Measurements from ENCODE around the gene POP7.

Gene POP7

GRCh38 chr7:100679129-100679926 is 26.6 kb upstream of the POP7 start:
- no peak for DNase-seq

GRCh38 chr7:100679927-100680575 is 25.9 kb upstream of the POP7 start:
- DNase-seq: no peak

- peak; percentile 58 for DNase-seq
Observed at GRCh38 chr7:100680576-100681271, 25.2 kb upstream of the POP7 start.

GRCh38 chr7:100681491-100682227 is 24.3 kb upstream of the POP7 start:
- no peak for DNase-seq

- peak; percentile 54 for DNase-seq
Observed at GRCh38 chr7:100682228-100682741, 23.6 kb upstream of the POP7 start.

GRCh38 chr7:100682991-100683658 is 22.8 kb upstream of the POP7 start:
- peak; percentile 52 for DNase-seq

- DNase-seq: no peak
Observed at GRCh38 chr7:100683659-100684533, 22.0 kb upstream of the POP7 start.

- no peak for DNase-seq
Observed at GRCh38 chr7:100684534-100685042, 21.3 kb upstream of the POP7 start.

GRCh38 chr7:100685049-100685605 is 20.8 kb upstream of the POP7 start:
- DNase-seq: no peak

GRCh38 chr7:100685631-100686145 is 20.2 kb upstream of the POP7 start:
- DNase-seq: no peak

GRCh38 chr7:100686201-100686821 is 19.6 kb upstream of the POP7 start:
- no peak for DNase-seq

- DNase-seq: no peak
Observed at GRCh38 chr7:100686822-100687211, 19.1 kb upstream of the POP7 start.

- DNase-seq: no peak
Observed at GRCh38 chr7:100687261-100687660, 18.7 kb upstream of the POP7 start.

GRCh38 chr7:100687751-100688300 is 18.1 kb upstream of the POP7 start:
- DNase-seq: no peak

- no peak for DNase-seq
Observed at GRCh38 chr7:100688326-100688860, 17.5 kb upstream of the POP7 start.

GRCh38 chr7:100689230-100690135 is 16.4 kb upstream of the POP7 start:
- no peak for DNase-seq

- DNase-seq: peak; percentile 93
Observed at GRCh38 chr7:100691676-100692577, 14.0 kb upstream of the POP7 start.

Data from activated CD8-positive, alpha-beta memory T cell treated with anti-CD3 and anti-CD28 coated beads, Interleukin-2, amount 50 U/mL, for 48 hours (primary cell).